Right forelimb (tissue), 1 donor: Measurements from ENCODE around the gene FHIT.

Source experiments
- DNase-seq: peaks from one replicate; pipeline ENCODE4 v3.0.0-alpha.2; 2018

Gene FHIT

DNA sequence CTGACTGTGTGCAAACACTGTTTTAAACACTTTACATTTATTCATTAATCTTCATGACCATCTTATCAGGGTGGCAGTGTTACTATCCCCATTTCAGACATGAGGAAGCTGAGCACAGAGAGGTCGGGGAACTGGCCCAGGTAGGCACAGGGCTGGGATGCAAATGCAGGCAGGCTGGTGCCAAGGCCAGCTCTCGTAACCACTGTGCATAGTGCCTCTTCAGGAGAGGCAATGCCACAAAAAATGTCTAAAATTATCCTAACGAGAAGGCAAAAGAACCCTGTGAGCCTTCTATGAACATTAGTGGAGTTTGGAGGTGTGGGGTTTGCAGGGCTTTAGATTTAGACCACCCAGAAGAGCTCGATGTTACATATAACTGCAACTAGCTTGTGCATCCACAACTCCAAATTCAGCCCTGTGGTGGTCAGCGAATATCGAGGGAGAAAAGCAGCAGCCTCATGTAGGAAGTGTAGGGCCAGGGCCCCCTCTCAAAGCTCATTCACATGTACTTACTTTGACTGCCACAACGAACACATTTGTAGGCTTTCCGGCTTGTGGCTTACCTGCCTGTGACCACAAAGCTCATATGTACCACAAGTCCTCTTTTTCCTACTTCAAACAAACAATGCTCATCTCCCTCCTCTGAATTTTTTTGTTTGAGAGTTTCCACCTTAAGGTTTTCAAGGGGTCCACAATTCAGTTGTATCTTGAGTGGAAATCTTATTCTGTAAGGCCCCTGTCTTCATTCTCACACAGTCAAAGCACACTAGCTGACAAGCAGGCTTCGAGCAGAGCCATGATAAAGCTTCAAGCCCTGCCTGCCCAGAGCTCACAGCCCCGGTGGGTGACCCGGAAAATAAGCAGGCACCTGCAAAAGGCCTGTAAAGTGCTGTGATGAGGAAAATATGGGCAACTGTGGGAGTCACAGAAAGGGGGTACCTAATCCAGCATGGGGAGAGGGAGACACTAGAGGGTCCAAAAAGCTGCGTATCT lies 1478.5 kb downstream of the FHIT start:
- DNase-seq = no peak

DNA sequence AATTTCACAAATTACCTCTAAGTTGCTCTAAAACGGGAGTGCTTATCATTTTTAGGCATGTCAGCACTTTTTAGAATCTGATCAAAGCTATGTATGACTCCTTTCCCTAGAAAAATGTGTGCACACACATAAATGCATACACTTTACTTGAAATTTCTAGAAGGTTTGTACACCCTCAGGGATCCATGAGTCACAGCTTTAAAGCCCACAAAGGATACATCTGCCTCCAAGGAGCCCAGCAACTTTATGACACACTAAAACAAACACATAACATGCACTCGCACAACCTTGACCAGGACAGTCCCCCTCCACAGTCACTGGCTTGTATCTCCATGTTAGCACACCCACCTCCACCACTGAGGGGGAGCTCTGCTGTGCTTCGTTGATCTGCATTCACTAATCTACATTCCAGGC lies 1479.5 kb downstream of the FHIT start:
- no peak for DNase-seq

DNA sequence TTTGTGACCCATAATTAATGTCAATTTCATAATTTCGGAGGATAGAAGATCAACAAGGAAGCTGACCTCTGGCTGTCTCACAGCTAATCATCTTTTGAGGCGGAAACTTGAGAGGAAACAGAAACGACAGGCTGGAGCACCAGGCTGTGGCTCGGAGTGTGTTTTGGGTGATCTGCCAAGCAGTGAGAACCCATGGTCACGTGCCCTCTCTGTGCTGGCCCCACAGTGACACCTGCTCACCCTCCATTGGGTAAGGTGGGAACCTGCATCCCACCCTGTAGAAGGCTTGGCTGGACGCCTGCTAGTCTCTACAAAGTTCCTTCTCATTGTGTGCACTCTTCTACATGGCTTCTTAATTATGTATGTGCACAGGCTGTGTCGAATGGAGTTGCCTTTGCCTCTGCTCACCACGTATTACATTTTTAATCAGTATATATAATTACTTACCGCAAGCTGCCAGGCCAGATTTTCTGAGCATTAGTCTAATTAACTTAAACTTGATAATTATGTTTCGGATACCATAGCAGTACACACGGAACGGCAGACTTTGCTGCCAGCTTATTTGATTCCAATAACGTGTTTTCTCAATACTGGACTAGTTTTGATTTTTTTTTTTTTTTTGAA lies 1482.0 kb downstream of the FHIT start:
- DNase-seq = no peak

DNA sequence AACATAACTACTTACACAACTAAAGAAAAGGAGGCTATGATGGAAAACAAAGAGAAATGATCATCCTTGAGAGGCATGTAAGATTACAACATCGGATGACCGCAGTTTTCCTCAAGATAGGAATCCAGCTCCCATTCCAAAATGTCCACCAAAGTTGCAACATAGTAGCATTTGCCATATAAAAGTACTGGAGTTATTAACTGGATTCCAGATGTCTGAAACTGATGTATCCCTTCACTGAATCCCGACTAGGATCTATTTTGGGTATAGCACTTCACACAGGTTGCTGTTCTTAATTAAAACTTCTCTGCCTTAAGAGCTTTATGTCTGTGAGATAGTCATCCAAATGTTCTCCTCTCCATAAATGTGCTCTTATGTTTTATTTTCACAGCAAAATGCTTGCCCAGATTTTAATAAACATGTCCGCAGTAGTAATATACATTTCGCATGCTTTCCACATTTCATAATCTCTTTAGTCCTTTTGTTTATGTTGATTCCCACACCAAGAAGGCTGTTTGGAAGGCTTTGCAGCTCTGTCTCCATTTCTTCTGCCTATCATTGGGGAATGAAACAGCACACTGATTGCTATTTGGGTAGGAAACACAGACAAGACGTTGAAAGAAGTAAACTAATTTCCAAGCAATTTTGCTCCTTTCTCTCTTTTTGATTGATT lies 1484.9 kb downstream of the FHIT start:
- DNase-seq = no peak

DNA sequence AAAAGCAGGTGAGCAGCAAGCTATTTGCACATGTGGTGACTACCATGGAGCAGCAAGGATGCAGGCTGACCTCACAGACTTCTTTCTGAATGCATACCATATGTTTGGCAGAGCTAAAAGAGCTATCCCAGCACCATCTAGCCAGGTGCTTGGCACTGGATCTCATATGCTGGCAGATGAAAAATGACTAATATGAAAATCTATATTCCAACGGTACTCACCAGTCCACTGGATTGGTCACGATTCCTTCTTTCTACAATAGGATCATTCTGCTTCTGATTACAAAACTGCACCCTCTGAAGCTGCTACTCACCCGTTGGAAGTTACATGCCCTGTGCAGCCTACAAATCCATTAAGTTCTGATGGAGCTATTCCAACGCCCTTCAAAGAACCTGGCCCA lies 1487.1 kb downstream of the FHIT start:
- peak; percentile 57 for DNase-seq

DNA sequence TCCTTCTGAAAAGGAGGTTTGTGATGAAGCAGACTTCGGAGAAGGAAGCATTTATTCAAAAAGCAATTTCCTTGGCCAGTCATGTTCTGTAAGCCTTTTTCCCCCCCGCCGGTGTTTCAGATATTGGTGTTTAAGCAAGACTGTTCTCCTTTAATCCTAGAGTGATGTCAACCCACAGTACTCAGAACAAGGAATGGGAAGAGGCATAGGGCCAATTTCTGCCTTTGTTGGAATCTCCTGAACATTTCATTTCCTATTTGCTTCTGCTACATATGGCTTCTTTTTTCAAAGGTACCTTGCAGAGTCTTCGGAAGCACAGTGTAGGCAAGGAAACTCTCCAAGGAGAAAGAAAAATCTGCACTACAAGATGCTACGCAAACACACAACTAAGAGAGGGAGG lies 1488.3 kb downstream of the FHIT start:
- no peak for DNase-seq

DNA sequence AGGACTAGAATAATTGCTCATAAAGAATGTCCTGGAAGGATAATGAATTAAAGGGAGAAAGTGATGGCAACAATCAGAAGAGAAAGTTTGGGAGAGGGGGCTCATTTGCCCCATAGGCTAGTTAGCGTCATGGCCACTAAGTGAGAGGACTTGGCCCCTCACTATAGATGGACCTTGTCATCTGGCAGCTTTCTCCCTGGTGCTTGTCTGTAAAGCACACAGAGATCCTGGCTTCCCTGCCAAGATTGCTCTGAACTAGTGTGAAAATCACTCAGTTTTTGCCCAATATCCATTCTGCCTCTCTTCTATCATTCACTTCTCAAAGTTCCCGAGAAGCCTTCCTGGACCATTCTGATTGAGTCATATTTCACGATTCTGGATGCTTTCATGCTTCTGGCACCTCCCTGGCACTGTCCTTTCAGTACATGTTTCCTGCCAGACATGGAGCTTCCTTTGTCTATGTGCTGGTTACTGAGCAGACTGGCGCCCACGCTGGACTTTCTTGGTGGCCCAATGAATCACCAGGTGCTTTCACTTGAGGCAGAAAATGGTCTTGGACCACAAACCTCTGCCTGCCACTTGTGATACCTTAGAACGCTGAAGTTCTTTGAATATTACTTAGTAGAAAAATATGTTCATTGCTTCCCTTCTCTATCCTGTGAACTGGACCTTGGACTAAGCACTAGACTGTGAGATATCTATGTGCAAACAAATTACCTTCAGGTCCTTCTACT lies 1491.8 kb downstream of the FHIT start:
- no peak for DNase-seq

DNA sequence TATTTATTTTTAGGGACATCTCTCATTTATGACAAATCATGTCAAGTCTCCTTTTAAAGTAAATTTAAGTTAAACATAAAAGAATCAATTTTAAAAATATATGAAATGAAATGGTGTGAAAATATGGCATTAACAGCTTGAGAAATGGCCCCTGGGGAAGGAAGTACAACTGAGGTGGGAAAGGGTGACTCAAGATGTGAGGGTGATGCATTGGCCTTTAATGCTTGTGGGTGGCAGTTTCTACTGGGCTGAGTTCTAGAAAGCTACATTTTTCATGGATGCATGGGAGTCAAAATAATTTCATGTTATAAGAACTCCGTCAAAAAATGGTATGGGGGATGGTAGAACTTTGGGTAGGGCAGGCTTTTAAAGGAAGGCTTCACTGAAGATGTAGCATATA lies 1492.6 kb downstream of the FHIT start:
- no peak for DNase-seq

DNA sequence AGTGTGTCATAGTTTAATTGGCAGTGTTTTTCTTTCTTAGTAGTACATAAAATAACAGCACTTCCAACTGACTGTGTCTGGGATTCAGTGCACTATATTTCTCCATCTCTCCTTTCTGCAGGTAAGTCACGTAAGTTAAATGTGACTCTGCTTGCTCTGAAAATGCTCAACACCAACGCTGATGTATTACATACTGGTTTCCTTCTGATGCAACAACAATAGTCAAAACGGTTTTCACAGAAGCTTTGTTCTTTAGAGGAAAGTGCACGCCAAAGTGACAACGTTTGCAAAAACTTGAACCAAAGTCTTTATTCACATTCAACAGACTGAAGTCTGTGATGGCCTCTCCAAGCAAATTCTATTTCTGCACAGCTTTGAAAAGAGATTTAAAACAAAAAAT lies 1494.3 kb downstream of the FHIT start:
- DNase-seq = no peak

DNA sequence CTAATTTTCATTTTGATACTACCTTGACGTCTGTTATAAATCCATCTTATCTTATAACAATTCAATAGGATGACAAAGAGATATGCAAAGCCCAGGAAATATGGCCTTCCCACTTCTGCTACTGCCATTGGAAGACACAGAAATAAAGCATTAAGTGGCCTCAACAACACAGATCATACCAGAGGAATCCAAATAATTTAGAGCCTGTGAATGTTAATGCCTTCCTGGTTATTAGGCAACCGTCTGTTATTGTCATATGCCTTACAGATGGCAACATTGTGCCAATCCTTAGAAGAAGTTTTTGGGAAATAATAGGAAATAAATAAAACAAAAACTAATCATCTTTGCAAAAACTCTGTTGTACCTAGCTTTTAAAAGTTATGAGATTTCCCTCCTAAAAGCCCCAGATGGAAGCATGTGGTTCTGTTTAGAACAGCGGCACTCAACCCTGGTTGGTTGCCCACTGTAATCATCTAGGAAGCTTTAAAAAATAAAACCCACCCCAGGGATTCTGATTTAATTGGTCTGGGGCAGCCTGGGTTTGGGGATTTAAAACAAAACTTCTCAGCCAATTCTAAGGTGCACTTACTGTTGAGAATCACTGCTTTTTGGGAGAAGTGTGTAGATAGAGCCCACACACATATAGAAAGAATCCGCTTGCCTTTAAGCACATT lies 1496.7 kb downstream of the FHIT start:
- no peak for DNase-seq

DNA sequence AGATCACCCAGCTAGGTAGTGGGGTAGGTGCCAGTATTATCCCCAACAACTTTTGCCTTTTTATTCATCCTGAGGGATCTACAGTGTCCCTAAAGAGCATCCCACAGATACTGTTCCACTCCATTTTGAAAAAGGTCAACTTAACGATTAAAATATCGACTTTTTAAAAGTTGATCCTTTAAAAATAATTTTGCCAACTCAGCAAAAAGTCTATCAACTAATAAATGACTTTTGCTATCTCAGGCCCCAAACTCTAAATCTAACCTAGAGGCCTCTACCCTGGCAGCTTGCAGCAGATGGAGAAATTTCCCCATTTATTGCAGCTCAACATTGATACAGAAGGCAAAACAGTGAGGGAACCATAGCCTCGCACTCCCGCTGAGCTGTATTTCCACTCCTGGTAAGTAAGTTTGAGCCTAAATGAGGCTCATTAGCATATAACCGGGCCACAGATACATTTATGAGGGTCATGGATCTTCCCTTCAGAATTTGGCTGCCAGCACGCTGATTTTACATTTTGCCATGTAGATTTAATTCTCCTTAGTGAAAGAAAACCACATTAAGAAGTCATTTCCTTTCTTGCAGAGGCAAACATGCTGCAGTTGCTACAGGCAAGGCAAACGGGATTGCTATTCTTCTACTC lies 1497.3 kb downstream of the FHIT start:
- DNase-seq = no peak

DNA sequence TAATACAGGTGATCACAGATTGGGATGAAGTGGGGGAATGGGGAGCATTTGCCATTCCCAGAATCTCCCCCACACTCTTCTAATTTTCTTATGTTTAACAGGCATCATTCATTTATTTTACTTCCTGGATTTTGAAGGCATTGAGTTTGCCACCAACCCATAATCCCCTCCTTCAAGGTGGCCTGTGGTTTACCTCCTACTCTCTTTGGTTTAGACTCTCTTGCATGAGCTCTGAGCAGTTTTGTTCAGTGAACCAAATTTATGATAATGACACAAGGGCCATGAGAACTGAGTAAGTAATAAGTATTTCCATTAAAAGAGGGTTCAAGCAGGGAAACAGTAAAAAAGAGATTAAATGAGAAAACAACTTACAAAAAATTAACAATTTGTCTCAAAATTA lies 1498.3 kb downstream of the FHIT start:
- no peak for DNase-seq

DNA sequence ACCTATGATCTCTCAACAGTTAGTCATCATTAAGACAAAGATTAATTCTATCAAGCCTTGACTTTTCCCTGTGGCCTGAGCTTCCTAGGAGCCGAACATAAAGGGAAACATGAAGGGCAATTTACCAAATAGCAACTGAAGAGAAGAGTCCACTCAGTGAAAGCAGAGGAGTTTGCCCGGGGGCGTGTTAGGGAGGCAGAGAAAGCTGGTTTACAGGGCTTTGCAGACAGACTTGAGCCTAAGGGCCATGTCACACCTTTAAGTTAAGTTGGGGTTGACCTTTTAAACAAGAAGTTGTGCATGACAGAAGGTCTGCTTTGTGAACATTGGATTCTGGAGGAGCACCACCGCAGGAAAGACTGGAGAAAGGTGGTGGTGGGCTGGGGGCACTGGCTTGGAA lies 1499.6 kb downstream of the FHIT start:
- no peak for DNase-seq

DNA sequence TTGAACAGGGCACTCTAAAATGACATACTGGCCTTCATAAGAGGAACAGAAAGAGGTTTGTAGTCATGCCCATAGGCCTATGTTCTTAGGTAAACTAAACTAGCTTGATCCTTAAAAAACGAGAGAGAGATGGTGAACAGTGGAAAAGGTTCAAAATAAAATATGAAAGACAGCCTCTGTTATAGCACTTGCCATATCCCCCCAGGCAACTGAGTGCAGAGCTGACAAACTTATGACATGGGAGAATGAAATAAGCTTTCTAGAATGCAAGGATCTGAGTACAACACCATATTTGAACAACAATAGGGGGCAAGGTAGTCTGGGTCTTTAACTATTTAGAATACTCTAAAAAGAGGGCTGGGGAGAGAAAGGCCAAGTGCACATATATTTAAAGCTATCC lies 1500.9 kb downstream of the FHIT start:
- DNase-seq = no peak

DNA sequence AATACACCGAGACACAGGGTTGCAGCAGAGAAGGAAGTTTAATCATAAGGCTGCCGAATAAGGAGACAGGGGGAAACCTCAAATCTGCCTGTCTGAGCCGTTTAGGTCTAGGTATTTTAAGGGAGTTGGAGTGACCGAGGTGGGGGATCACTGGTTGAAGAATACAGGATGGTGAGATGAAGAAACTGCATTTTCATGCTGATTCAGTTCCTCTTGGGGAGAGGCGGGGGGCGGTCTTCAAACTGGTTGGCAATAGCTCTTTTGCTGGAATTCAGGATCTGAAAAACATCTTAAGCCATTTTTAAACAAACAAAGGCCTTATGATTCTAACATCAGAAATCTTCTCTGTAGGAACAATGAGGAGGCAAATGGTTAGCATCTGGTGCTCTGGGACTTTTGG lies 1502.0 kb downstream of the FHIT start:
- DNase-seq = no peak

DNA sequence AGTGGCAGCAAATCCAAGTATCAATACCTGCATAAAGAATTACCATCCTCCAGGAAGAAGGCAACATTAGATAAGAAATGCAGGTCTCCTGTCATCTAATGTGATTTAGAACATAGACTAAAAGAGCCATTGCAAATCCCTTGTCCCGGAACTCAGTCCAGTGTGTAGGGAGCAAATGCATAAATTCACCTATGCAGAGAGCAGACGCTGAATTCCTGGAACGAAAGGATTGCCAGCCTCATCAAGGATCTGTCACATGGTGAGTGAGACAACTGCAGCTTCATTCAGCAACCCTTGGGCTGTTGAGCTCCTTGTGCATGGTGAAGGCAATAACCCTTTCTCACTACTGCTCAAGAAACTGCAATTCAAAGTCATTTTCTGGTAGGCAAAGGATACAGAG lies 1504.7 kb downstream of the FHIT start:
- DNase-seq = no peak

DNA sequence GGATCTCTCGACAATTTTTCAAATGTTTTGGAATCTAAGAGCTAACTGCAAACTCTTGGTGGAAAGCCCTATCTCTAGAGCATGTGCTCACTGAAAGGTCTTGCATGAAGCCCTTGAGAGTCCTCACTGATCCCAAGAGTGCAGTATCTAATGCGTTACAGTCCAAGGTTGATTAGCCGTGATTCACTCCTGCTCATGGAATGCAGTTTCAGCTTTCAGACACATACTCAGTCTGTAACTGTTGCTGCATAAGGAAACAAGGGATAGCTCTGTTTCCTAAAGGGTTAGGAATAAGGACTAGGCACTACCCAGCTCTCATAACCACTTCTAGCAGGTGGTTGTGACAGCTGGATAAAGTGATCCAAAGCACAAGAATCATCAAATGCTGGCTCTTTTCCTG lies 1514.0 kb downstream of the FHIT start:
- DNase-seq = no peak

DNA sequence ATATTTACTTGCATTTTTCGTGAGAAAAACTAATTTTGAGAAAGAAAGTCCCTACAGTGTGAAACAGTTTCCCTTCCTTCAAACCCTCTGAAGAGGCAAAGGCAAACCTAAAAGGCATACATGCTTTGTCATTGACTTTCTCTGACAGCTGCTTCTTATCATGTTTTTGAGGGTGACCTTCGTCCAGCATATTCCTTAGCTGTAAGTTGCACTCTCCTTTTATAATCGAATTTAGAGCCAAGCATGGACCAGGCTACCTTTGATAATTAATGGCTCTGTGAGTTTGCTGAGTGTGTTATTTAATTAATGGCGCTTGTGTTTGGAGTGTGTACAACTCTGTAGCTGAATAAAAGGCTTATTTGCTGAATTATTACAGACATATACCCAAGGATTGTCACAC lies 1517.2 kb downstream of the FHIT start:
- no peak for DNase-seq

DNA sequence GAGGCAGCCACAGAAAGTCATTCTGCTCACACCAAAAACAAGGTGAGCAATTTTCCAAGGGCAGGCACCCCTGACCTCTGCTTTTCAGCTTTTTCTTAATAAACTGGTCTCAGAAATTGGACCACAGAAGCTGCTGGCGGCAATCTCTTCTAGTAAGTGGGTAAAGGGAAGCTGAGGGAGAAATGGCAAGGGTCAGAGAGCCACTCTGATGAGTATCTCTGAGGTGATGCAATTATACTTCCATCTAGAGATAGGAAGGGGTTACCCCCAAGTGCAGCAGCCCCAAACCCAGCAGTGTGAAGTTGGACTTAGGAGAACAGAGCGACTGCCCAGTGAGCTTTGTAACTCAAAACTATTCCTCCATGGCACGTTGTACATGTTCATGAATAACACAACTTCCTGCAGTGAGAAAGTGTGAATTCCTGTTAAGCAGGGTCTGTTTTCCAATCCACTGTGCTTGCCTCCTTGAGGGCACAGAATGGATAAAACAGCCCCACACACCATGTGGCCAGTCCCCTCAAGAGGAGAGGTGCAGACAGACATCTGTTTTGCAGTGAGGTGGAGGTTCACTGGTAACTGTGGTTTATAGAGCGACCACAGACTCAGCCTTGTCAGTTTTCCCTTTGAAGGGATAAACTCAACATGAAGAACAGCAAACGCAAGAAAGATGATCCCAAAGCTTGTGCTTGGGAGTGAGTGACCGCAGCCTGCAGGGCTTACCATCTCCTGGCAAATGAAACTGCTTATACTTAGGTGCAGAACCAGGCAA lies 1518.0 kb downstream of the FHIT start:
- DNase-seq = no peak

DNA sequence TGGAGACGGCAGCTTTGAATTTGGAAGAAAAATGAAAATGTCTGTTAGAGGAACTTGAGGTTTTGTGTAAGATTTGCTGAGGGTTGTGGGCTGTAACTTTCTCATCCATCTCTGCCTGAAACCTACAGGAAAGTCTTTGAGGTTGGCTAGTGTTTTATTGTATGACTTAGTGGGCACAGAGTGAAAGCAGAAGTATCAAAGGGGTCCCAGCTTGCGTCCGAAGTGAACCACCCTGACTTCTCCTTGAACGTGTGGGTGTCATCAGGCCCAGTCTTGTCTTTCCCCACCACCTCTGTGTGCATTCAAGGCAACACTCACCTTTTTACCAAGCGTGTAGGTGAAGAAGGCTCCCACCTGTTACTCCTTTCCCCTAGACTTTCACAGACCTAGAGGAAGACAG lies 1519.3 kb downstream of the FHIT start:
- DNase-seq = no peak

DNA sequence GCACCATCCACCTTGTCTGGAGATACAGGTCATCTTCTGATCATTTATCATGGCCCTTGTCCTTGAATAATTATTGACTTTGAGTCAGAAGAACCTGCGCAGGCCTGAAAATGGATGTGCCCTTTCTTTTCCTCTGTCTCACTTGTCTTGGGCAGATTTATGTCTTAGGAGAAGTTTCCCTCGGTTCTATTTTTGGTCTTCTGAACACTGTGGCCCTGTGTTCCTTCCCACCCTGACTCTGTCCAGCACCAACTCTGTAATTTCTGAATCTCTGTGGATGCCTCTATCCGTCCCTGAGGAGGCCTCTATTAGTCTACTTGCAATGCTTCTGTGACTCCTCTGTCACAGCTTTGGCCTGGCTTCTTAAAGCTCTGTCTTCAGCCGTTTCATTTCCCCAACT lies 1520.7 kb downstream of the FHIT start:
- DNase-seq = no peak
